Middle frontal gyrus (tissue), 1 donor: ENCODE results near the gene ANKS1B.
"Not testable (repeated sequence)": the region's sequence is repeated elsewhere in the genome, so short reads cannot be mapped to it uniquely, and the experiment has no call there.

Experiments
- DNase-seq: peaks from one replicate; pipeline ENCODE4 v3.0.0-alpha.2; 2015; ENCODE audit warnings: low spot score; ENCODE audit errors: extremely low spot score

The ANKS1B gene

DNA sequence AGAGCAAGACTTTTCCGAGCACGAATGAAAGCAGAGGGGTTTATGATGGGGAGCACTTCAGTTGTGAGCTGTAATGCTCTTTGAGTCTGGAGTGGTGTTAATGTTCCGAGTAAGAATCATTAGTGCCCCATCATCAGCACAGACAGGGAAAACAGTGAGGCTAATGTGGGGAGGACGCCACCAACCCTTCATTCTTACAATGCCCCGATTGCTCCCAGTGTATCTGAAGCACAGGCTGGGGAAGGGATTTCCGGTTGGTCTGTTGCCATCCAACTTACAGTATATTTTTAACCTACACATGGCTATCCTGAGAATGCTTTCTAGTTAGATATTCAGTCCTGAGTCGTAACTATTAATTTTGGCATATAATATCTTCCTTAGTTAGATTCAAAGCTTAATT lies 1198.1 kb downstream of the ANKS1B start:
- DNase-seq: no peak

DNA sequence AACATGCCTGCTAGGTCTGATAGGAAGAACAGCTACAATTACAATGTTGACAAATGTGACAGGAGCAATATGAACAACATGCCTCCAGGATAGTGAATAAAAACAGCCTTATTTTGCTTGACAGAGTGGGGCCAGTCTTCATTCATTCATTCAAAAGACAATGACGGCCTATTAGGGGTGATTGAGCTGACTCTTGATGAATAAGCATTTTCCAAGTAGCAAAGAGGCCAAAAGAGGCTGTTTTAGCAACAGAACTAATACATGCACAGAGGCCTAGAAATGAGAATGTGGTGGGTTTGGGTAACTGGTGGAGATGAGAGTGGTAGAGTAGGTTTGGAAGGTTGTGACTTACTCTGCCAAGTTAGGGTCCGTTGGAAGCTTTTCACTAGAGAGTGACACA lies 1201.3 kb downstream of the ANKS1B start:
- DNase-seq: no peak

DNA sequence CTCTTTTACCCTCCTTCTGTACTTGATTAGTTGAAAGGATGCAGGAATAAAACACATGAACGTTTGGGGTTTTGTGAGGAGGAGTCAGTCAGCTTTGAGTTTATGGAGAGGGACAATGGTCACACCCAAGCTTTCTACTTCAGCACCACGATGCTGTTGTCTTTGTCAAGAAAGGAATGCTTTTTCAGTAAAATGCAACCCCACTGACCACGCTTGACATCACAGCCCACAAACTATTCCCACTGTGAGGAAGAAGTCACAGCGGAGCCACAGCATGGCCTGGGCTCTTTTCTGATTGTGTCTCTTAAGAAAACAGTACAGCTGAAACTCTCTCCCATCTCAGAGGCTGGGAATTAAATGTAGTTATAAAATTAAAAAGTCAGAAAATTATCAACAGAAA lies 1204.5 kb downstream of the ANKS1B start:
- DNase-seq: no peak

- no peak for DNase-seq
Observed at GRCh38 chr12:98772818-98773217, 1211.9 kb downstream of the ANKS1B start.

GRCh38 chr12:98771811-98772752 lies 1212.7 kb downstream of the ANKS1B start:
- DNase-seq: no peak

DNA sequence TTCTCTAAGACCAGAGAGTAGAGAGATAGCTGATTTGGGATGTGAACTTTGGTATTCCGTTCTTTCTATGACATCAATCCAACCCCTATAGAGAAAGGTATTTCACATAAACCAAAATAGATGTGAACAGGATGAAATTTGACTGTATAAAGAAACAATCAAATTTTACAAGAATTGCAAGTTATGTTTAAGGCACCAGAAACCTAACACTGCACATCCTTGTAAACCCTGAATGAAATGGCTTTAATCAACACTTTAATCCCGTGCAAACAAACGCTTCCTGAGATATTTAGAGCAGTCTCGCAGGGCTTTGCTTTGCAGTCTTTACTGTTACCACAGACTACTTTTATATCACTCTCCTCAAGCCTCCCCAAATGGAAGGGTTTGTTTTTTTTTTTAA lies 1214.5 kb downstream of the ANKS1B start:
- no peak for DNase-seq

- no peak for DNase-seq
Observed at GRCh38 chr12:98769068-98769467, 1215.7 kb downstream of the ANKS1B start.

GRCh38 chr12:98767248-98767647 lies 1217.5 kb downstream of the ANKS1B start:
- DNase-seq: no peak

DNA sequence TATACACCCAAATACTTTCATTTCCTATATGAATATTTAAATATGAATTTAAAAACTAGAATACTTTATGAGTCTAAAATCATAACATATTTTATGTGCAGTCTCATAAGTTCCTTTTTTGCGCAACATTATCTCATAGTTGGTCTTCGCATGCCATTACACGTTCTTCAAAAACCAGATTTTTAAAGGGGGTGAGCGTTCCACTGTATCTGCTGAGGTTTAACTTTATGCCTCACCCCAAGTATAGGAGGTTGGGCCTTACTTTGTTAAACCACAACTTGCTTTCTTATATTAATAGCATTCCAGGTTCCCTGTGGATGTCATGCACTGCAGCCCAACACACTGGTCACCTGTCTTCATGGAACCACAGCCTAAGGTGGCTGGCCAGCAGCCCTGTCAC lies 1221.1 kb downstream of the ANKS1B start:
- no peak for DNase-seq

- peak; percentile 56 for DNase-seq
Observed at GRCh38 chr12:98758331-98758730, 1226.4 kb downstream of the ANKS1B start.

- no peak for DNase-seq
Observed at GRCh38 chr12:98757455-98757854, 1227.3 kb downstream of the ANKS1B start.

DNA sequence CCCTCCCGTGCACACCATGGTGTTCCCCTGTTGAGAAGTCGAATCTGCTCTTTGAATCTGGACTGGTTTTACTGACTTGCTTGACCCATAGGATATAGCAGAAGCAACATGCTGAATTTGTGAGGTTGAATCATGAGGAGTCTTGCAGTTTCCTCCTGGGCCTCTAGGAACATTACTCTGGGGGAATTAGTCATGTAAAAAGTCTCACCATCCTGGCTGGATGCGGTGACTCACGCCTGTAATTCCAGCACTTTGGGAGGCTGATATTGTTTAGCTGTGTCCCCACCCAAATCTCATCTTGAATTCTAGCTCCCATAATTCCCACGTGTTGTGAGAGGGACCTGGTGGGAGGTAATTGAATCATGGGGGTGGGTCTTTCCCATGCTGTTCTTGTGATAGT lies 1228.9 kb downstream of the ANKS1B start:
- not testable (repeated sequence) for DNase-seq

- DNase-seq: peak; percentile 82
Observed at GRCh38 chr12:98754095-98754494, 1230.6 kb downstream of the ANKS1B start.

DNA sequence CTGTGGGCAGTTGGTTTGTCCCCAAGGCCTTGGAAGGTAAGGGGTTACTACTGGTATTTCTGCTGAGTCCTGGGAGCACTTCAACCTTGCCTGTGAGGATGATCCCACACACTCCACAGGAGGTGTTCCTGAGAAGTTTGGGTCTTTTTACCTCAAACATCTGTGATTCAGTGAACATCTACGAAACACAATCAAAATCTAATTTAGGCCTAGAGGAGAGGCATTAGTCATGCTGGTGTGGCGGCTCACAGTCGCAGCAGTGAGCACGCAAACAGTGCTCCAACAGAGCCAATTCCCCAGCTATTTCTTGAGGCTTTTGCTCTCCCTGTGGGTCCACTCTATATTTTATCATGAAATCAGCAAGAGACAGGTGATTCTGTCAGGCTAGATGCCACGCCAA lies 1232.0 kb downstream of the ANKS1B start:
- DNase-seq: no peak

DNA sequence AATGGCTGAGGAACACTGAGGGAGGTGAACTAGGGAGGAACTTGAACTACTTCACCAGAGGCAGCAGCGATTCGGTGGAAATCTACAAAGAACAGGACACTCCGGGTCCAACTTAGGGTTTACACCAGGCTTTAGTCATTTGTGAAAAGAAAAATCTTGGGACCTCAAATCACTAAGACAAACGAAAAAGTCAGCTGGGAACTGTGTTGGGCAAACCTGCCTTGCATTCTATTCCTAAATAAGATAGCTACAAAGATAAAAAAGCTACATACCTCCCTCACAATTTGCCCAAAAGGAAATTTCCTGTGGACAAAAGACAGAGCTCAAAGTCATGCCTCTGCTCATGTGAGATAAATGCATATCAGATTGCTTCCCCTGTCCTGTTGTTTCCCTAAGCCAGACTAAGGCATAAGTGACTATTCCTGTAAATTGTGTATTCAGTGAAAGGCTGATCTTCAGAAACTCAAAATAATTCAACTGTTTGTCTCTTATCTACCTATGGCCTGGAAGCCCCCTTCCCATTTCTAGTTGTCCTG lies 1233.1 kb downstream of the ANKS1B start:
- DNase-seq: no peak

GRCh38 chr12:98750511-98750910 lies 1234.2 kb downstream of the ANKS1B start:
- DNase-seq: peak; percentile 69

GRCh38 chr12:98748463-98748862 lies 1236.3 kb downstream of the ANKS1B start:
- no peak for DNase-seq

DNA sequence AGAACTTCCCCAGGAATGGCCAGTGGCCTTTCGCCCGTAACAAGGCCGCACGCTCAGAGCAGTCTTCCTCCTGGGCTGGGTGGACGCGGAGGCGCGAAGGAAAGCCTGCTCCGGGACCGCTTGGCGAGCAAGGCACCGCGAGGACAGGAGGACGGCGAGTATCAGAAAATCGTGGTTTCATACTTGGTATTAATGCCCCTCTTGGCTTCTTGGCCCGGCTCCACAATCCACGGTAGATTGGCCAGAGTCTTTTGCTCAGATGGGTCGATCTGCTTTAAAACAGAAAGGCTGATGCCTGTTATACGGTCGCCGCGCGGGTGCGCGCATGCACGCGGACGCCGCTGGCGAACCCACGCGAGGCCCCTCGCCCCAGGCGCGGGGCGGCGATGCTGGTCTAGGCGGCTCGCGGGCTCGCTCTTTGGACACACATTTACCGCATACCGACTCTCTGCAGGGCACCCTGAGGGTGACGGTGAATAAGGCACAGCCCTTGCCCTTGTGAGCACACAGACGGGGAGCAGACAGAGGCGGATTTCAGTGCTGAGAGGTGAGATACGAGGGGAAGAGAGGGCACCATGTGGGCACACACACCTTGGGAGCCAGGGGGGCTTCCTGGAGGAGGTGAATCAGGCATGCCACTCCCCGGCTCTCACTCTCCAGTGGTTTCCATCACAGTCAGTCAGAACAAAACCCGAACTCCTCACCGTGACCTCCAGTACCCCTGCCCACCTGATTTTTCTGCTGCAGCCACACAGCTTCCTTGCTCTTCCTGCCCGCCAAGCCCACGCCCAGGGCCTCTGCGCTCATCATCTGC lies 1239.0 kb downstream of the ANKS1B start:
- no peak for DNase-seq

- no peak for DNase-seq
Observed at GRCh38 chr12:98744680-98745079, 1240.1 kb downstream of the ANKS1B start.

GRCh38 chr12:98743362-98743953 lies 1241.3 kb downstream of the ANKS1B start:
- no peak for DNase-seq

GRCh38 chr12:98741556-98742265 lies 1243.0 kb downstream of the ANKS1B start:
- DNase-seq: no peak
